Lower leg skin (tissue), 3 donors: ENCODE data around the gene MRPS9.

Source experiments
- CTCF ChIP-seq, 3 donors: fragments of 450-650 bp; IDR thresholded peaks; one replicate each; pipeline ENCODE4 v1.5.1; 2016; ENCODE audit warnings: antibody characterized with exemption in 3 of 3, mild to moderate bottlenecking in 3 of 3, moderate library complexity in 2 of 3
- POLR2A ChIP-seq, 2 donors: fragments of 450-650 bp; IDR thresholded peaks; one replicate each; pipeline ENCODE4 v1.6.1; 2016 to 2017; ENCODE audit warnings: antibody characterized with exemption in 2 of 2, mild to moderate bottlenecking in 1 of 2, moderate library complexity in 1 of 2

DNA sequence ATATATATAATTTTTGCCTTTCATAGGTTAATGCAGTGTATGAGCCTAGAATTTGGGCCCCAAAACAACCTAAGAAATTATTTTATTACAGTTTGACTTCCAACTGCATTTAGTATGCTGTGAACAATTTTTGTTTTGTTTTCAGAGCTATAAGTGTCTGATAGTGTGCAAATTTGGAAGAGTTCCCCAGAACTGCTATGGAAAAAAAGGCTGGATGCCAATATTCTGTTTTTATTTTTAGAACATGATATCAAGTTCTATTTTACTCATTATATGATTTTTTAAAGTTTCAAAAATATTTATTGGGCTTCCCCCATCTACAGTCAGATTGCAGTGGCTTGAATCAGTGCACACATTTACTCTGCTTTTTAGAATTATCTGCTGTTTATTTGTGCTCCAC is 42.6 kb downstream of the MRPS9 start:
- no peak for TF ChIP-seq CTCF (IDR thresholded peaks at IDR 0.05)
- no peak for TF ChIP-seq POLR2A (IDR thresholded peaks at IDR 0.05)
